Fibroblast of skin of abdomen (primary cell): ENCODE results near the gene SEZ6.
"Not testable (repeated sequence)": the region's sequence is repeated elsewhere in the genome, so short reads cannot be mapped to it uniquely, and the experiment has no call there.

Experiments used
- DNase-seq: peaks from one replicate; pipeline ENCODE4 v3.0.0-alpha.2; 2013

SEZ6 gene

DNA sequence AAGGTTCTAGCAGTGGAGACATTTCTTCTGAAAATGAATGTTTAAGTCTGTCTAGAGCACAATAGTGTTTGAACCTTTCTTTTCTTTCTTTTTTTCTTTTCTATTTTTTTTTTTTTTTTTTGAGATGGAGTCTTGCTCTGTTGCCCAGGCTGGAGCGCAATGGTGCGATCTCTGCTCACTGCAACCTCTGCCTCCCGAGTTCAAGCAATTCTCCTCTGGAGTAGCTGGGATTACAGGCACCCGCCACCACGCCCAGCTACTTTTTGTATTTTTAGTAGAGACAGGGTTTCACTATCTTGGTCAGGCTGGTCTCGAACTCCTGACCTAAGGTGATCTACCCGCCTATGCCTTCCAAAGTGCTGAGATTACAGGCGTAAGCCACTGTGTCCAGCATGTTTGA lies 71.3 kb downstream of the SEZ6 start:
- DNase-seq, result not testable (repeated sequence)

DNA sequence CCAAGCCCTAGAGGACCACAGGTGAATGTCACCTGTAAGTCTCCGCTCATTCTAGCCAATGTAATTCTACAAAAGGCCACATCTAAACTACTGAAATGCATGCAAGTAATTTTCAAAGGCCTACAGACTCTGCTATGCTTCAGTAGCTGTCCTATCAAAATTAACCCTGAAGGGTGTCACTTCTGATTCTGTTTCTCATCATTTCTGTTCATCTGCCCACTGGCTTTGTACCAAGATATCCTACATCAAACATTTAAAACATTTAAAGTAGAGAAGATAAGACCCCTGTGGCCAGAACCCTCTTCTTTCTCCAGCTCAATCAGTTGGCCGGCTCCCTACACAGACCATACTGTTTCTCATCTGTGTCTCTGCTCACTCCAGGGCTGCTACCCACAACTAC lies 76.0 kb downstream of the SEZ6 start:
- no peak for DNase-seq

GRCh38 chr17:28928061-28928460 lies 77.8 kb downstream of the SEZ6 start:
- DNase-seq, result peak; percentile 18

DNA sequence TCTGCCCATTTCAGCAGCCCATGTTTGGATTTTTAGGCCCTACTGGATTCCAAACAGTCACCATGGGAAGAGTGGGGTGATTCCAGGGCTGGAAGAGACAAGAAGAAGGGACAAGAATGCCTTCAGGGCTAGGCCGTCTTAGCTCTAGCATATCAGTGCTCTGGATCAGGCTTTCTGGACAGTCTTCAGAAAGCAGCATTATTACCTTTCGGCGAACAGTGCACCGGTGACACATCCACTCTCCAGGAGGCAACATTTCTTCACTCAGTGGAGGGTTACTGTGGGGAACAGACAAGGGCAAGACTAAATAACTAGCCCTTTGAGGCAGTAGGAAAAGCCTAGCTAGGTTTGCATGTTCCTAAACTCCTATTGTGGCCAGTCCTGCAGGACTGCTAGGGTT lies 79.0 kb downstream of the SEZ6 start:
- DNase-seq, result no peak

GRCh38 chr17:28926366-28926765 lies 79.5 kb downstream of the SEZ6 start:
- no peak for DNase-seq

GRCh38 chr17:28925912-28926365 lies 79.9 kb downstream of the SEZ6 start:
- DNase-seq, result peak; percentile 76

DNA sequence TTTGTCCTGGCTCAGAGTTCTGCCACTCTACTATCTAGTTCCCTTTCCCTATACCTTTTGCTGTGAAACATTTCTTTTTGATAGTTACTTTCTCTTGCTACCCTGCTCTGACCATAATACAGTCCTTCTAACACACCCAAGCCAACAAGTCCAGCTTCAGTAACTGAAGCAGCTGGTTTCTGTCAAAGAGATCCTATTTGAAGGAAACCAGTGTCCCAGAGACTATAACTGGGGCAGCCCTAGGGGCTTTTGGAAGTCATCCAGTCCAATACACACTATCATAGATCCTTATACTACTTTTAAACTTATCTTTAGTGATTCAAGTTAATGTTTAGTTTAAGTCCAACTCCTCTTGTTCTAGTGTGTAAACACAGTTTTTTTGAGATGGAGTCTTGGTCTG lies 85.6 kb downstream of the SEZ6 start:
- DNase-seq, result no peak

DNA sequence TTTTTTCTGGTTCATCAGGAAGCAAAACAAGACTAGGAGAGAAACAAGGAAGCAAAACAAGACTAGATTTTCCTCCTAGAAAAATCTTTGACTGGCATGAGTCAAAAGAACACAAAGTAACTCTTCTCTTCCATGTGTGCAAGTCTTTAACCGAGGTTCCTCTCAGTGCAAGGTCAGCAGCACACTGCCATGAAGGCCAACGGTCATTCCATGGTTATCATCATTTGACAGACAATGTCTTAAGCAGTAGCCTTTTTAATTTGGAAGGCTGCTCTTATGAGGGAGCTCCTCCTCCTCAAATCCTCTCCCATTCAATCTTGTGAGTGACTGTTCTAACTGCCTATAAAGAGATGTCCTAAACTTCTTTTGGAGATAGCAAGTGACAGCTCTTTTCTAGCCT lies 87.5 kb downstream of the SEZ6 start:
- DNase-seq, result no peak

- no peak for DNase-seq
Measured at GRCh38 chr17:28917465-28917864, 88.4 kb downstream of the SEZ6 start.

GRCh38 chr17:28917029-28917428 lies 88.8 kb downstream of the SEZ6 start:
- DNase-seq, result no peak

DNA sequence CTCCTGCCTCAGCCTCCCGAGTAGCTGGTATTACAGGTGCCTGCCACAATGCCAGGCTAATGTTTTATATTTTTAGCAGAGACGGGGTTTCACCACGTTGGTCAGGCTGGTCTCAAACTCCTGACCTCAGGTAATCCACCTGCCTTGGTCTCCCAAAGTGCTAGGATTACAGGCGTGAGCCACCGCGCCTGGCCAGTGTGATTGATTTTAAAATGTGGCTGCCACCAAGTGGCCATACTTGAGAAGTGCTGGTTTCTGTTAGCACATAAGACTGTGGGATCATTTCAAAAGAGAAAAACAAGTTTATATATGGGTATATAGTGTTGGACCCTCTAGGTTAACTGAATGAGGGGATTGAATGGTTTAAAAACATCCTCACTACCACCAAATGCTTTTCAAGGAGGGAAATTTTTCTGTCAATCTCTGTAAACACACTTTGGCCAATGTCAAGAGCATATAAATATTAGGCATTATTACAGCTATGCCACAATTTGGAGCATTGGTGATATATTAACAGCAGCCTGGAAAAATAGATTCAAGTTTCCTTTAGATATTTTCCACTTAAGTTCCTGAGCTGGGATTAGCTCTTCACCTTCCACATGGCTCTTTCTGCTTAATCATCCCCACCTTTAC lies 89.4 kb downstream of the SEZ6 start:
- DNase-seq, result peak; percentile 23

- DNase-seq, result no peak
Measured at GRCh38 chr17:28912938-28913333, 92.9 kb downstream of the SEZ6 start.

DNA sequence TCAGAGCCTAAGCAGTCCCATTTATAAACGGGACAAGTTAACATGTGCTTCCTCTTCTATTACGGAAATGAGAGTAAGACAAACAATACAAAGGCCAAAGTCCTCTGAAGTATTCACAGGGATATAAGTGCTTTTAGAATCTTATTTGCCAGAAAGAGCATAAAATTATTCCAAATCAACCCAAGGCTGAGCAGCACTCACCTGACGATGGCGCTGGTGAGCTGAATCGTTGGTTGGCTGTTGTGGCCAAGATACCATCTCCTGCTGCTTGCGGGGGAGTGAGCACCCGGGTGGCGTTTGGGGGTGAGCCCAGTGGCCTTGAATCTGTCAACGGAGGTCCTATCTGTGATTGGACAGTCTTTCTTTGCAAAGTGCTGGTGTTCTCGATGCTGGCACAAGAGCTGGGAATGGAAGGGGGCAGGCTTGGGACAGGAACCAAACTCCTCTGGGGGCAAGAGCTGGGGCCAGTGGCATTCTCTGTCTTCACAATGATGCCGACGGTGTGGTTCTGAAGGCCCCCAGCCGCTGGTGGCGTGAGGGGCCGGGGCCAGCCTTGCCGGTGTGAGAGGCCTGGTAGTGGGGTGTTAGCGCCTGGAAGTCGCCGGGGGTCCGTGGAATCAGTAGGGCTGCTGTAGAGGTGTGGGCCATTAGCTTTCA lies 93.4 kb downstream of the SEZ6 start:
- DNase-seq, result no peak

GRCh38 chr17:28911411-28912045 lies 94.3 kb downstream of the SEZ6 start:
- no peak for DNase-seq

DNA sequence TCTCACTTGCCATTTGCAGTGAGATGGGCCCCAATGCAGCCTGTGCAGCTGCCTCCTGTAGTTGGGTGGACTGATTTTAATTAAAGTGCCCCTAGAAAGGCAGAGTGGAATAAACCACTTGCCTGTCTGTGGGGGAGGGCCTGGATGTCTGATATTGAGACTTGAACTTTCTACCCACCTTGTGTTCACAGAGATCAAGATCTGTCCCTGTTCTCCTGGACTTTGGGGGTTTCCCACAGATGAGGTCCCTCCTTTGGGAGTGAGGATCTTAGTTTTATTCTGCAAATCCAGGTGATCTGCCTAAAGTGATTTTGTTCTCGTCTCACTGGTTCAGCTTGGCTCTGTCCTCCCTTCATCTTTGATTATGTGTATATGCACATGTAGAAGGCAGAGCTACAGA lies 95.3 kb downstream of the SEZ6 start:
- no peak for DNase-seq

- peak; percentile 61 for DNase-seq
Measured at GRCh38 chr17:28908640-28909167, 97.1 kb downstream of the SEZ6 start.

GRCh38 chr17:28907709-28908475 lies 97.9 kb downstream of the SEZ6 start:
- DNase-seq, result no peak

- no peak for DNase-seq
Measured at GRCh38 chr17:28906706-28907438, 99.0 kb downstream of the SEZ6 start.

- no peak for DNase-seq
Measured at GRCh38 chr17:28906276-28906675, 99.6 kb downstream of the SEZ6 start.
